Measurements from ENCODE around the gene ASB18.

GRCh38 chr2:236291476-236291875, 27.3 kb upstream of the ASB18 start:
- TF ChIP-seq, protein P1, sequence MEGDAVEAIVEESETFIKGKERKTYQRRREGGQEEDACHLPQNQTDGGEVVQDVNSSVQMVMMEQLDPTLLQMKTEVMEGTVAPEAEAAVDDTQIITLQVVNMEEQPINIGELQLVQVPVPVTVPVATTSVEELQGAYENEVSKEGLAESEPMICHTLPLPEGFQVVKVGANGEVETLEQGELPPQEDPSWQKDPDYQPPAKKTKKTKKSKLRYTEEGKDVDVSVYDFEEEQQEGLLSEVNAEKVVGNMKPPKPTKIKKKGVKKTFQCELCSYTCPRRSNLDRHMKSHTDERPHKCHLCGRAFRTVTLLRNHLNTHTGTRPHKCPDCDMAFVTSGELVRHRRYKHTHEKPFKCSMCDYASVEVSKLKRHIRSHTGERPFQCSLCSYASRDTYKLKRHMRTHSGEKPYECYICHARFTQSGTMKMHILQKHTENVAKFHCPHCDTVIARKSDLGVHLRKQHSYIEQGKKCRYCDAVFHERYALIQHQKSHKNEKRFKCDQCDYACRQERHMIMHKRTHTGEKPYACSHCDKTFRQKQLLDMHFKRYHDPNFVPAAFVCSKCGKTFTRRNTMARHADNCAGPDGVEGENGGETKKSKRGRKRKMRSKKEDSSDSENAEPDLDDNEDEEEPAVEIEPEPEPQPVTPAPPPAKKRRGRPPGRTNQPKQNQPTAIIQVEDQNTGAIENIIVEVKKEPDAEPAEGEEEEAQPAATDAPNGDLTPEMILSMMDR (IDR thresholded peaks at IDR 0.05; ENCODE audit: low read depth, low read length, poor library complexity, severe bottlenecking): no peak
- TF ChIP-seq EZH2phosphoT487 (IDR thresholded peaks at IDR 0.05; ENCODE audit: borderline replicate concordance, low read length): no peak
